ENCODE data around the gene PRSS33.

GRCh38 chr16:2808181-2808580, 20.8 kb upstream of the PRSS33 start:
- TF ChIP-seq CTCF (IDR thresholded peaks at IDR 0.05; ENCODE audit: insufficient read depth, low read length, poor library complexity, severe bottlenecking): no peak
- no peak for TF ChIP-seq EZH2phosphoT487 (conservative IDR thresholded peaks at IDR 0.05; ENCODE audit: low read length)

Measured in SU-DHL-6 (cell line).